Mesothelial cell of epicardium (in vitro differentiated cells): Measurements from ENCODE around the gene GCLC. TPM values are rescaled to one million over a fixed set of nuclear protein-coding genes. Genes with fewer than 3 reads are reported as not detected.
A peak's percentile ranks its signal among the peaks of the same experiment; 100 is the strongest.
"Not testable (repeated sequence)": the region's sequence is repeated elsewhere in the genome, so short reads cannot be mapped to it uniquely, and the experiment has no call there.

ENCODE experiments used
- DNase-seq, 2 experiments: peaks; one replicate each; pipeline ENCODE4 v3.0.0; 2021; ENCODE audit warnings: low spot score in 2 of 2; ENCODE audit not compliant: unreplicated experiment in 2 of 2
- H3K27ac Mint-ChIP-seq: 2 replicates; pipeline ENCODE4 v1.8.0; 2021; ENCODE audit warnings: mixed read lengths
- H3K27me3 Mint-ChIP-seq: 2 replicates; pipeline ENCODE4 v1.8.0; 2021; ENCODE audit warnings: low read depth, mixed read lengths
- H3K36me3 Mint-ChIP-seq: 2 replicates; pipeline ENCODE4 v1.8.0; 2021; ENCODE audit warnings: mixed read lengths
- H3K4me1 Mint-ChIP-seq: 2 replicates; pipeline ENCODE4 v1.8.0; 2021; ENCODE audit warnings: mixed read lengths
- H3K4me3 Mint-ChIP-seq: 2 replicates; pipeline ENCODE4 v1.8.0; 2021; ENCODE audit warnings: mild to moderate bottlenecking, moderate library complexity, mixed read lengths
- H3K9me3 Mint-ChIP-seq: 2 replicates; pipeline ENCODE4 v1.8.0; 2021; ENCODE audit warnings: mixed read lengths
- CTCF ChIP-seq: fragments of 200-600 bp; sonication (generic); IDR thresholded peaks from one replicate; pipeline ENCODE4 v1.5.0; 2021; ENCODE audit warnings: antibody characterized with exemption; ENCODE audit not compliant: unreplicated experiment
- total RNA-seq: library from RNA; stranded (reverse); gene quantifications from 3 replicates; pipeline ENCODE4 v1.2.1, GENCODE V29; 2021

GCLC gene
- total RNA-seq, 1 donor from 2014 or later: 18.7 TPM

- no peaks in the 10 kb centered on the region for H3K9me3 Mint-ChIP-seq
- H3K36me3 Mint-ChIP-seq: no peaks in the 10 kb centered on the region
- peaks cover 6% of the 10 kb centered on the region for H3K4me1 Mint-ChIP-seq
- no peak overlapping the region for H3K27ac Mint-ChIP-seq
- TF ChIP-seq CTCF: no peak
- peaks cover 29% of the 10 kb centered on the region for H3K27me3 Mint-ChIP-seq
- no peak overlapping the region for H3K4me3 Mint-ChIP-seq
- no peak for DNase-seq
Measured at GRCh38 chr6:53486679-53487078, 58.2 kb downstream of the GCLC start.

DNA sequence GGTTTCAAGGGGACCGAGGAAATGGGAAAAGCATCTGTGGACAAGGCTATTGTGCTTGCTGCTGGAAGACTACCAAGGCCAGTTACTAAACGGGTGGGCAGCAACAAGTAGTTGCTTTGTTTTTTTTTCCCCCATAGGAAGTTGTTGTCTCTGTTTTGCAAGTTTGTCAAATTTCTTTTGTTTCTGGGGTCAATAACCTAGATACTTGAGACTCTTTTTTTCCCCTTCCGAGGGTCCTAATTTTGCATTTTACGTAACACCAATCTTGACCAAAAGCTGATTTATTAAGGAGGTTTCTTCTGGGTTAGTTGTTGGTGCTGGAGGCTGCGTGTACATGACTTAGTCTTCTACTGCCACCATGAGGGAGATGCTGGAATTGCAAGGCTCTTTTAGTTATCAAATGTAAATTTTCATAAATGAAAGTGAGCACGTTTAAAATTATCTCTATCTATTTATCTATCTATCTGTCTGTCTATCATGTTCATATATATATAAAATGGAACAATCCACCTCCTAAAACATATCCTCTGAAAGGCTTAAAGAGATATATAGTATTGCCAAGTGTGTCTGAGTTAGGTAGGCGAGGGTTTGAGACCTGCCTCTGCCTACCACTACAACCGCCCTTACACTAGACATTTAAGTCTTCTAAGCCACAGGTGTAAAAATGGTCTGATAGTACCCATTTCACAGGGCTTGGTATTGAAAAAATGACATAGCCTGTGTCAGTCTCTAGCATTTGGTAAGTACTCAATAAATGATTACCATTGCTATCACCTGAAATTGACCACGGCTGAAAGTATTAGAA, 60.2 kb downstream of the GCLC start:
- DNase-seq: peak; percentile 42 to 75
- Mint-ChIP-seq H3K27me3 (peaks cover 28% of the 10 kb centered on the region), H3K27ac (no peak overlapping the region), H3K4me1 (peaks cover 6% of the 10 kb centered on the region), H3K9me3 (no peaks in the 10 kb centered on the region), H3K36me3 (no peaks in the 10 kb centered on the region), H3K4me3 (no peak overlapping the region)
- TF ChIP-seq CTCF: peak; percentile 90

- peaks cover 6% of the 10 kb centered on the region for H3K4me1 Mint-ChIP-seq
- no peaks in the 10 kb centered on the region for H3K36me3 Mint-ChIP-seq
- no peaks in the 10 kb centered on the region for H3K9me3 Mint-ChIP-seq
- DNase-seq: no peak
- no peak for TF ChIP-seq CTCF
- H3K4me3 Mint-ChIP-seq: no peak overlapping the region
- H3K27me3 Mint-ChIP-seq: peaks cover 25% of the 10 kb centered on the region
- H3K27ac Mint-ChIP-seq: no peak overlapping the region
Measured at GRCh38 chr6:53483423-53484353, 61.2 kb downstream of the GCLC start.

DNA sequence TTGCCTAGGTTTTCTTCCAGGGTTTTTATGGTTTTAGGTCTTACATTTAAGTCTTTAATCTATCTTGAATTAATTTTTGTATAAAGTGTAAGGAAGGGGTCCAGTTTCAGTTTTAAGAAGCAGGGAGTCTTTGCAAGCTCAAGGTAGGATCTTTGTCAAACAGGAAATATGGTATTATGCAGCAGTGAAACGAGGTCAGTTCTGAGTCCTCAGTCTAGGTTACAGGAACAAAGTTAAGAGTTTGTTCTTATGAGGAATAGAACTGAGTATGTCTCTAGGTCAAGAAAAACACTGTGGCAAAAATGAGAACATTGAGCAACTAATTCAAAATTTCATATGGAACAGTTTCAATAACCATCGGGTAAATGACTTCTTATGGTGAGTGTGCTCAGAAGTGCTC, 63.6 kb downstream of the GCLC start:
- Mint-ChIP-seq H3K27ac (no peak overlapping the region), H3K27me3 (peaks cover 9% of the 10 kb centered on the region), H3K36me3 (no peaks in the 10 kb centered on the region), H3K4me3 (no peak overlapping the region), H3K9me3 (no peaks in the 10 kb centered on the region), H3K4me1 (peaks cover 6% of the 10 kb centered on the region)
- no peak for DNase-seq
- no peak for TF ChIP-seq CTCF

- not testable (repeated sequence) for H3K27ac Mint-ChIP-seq, H3K36me3 Mint-ChIP-seq, H3K4me3 Mint-ChIP-seq, DNase-seq, H3K27me3 Mint-ChIP-seq, H3K4me1 Mint-ChIP-seq, H3K9me3 Mint-ChIP-seq
Measured at GRCh38 chr6:53480774-53481173, 64.1 kb downstream of the GCLC start.

- H3K27ac Mint-ChIP-seq: no peak overlapping the region
- peaks cover 6% of the 10 kb centered on the region for H3K4me1 Mint-ChIP-seq
- no peaks in the 10 kb centered on the region for H3K27me3 Mint-ChIP-seq
- no peaks in the 10 kb centered on the region for H3K36me3 Mint-ChIP-seq
- TF ChIP-seq CTCF: no peak
- DNase-seq: no peak
- no peaks in the 10 kb centered on the region for H3K9me3 Mint-ChIP-seq
- no peak overlapping the region for H3K4me3 Mint-ChIP-seq
Measured at GRCh38 chr6:53479871-53480270, 65.0 kb downstream of the GCLC start.
